HG03460 (cell line): ENCODE results near the gene HOXC4.
"Not testable (repeated sequence)": the region's sequence is repeated elsewhere in the genome, so short reads cannot be mapped to it uniquely, and the experiment has no call there.

Experiments
- ATAC-seq: cut with Tn5 transposase; IDR thresholded peaks from one replicate; pipeline ENCODE4 v1.9.1; 2021; ENCODE audit not compliant: unreplicated experiment

HOXC4 gene

GRCh38 chr12:54053003-54053750 lies 458 bp upstream of the HOXC4 start:
- peak; percentile 76 for ATAC-seq

GRCh38 chr12:54054742-54055194 lies 1.1 kb downstream of the HOXC4 start:
- ATAC-seq, result no peak

- ATAC-seq, result no peak
These were observed 1.9 kb downstream of the HOXC4 start for GRCh38 chr12:54055552-54055951.

GRCh38 chr12:54056110-54056509 lies 2.5 kb downstream of the HOXC4 start:
- no peak for ATAC-seq

GRCh38 chr12:54058128-54058768 lies 4.6 kb downstream of the HOXC4 start:
- no peak for ATAC-seq

- no peak for ATAC-seq
These were observed 6.0 kb downstream of the HOXC4 start for GRCh38 chr12:54059668-54060067.

- ATAC-seq, result no peak
These were observed 6.7 kb downstream of the HOXC4 start for GRCh38 chr12:54060174-54060974.

- no peak for ATAC-seq
These were observed 7.5 kb downstream of the HOXC4 start for GRCh38 chr12:54060975-54061778.

- no peak for ATAC-seq
These were observed 12.0 kb downstream of the HOXC4 start for GRCh38 chr12:54065677-54066076.

GRCh38 chr12:54066408-54066807 lies 12.8 kb downstream of the HOXC4 start:
- ATAC-seq, result no peak

- no peak for ATAC-seq
These were observed 14.9 kb downstream of the HOXC4 start for GRCh38 chr12:54068418-54069070.

GRCh38 chr12:54071942-54072341 lies 18.3 kb downstream of the HOXC4 start:
- no peak for ATAC-seq

- no peak for ATAC-seq
These were observed 20.7 kb downstream of the HOXC4 start for GRCh38 chr12:54074308-54074707.

- no peak for ATAC-seq
These were observed 21.8 kb downstream of the HOXC4 start for GRCh38 chr12:54075409-54075808.

- no peak for ATAC-seq
These were observed 22.3 kb downstream of the HOXC4 start for GRCh38 chr12:54075974-54076373.

GRCh38 chr12:54077843-54078242 lies 24.2 kb downstream of the HOXC4 start:
- not testable (repeated sequence) for ATAC-seq

- not testable (repeated sequence) for ATAC-seq
These were observed 25.5 kb downstream of the HOXC4 start for GRCh38 chr12:54079115-54079514.

- not testable (repeated sequence) for ATAC-seq
These were observed 26.6 kb downstream of the HOXC4 start for GRCh38 chr12:54080008-54080924.

- not testable (repeated sequence) for ATAC-seq
These were observed 27.4 kb downstream of the HOXC4 start for GRCh38 chr12:54081053-54081514.
